GM12878 (cell line): Measurements from ENCODE around the gene TAAR9. TPM values are rescaled to one million over a fixed set of nuclear protein-coding genes. Genes with fewer than 3 reads are reported as not detected.

ENCODE experiments used
- ATAC-seq: fragments of 200-7000 bp; cut with Tn5 transposase; 3 replicates; pipeline ENCODE4 v1.9.1; 2020; ENCODE audit warnings: mild to moderate bottlenecking, moderate library complexity
- BruUV-seq: library from RNA; stranded (reverse); fragments of 400-500 nt; replicated peaks from 2 replicates; lab custom pipeline; 2021; lab: Mats Ljungman, UMichigan
- CTCF ChIA-PET: fragments of 300-600 bp; sonication (Branson Sonifier 250); formaldehyde crosslinking; extraction: SDS; loops from one replicate; lab custom pipeline; 2021; ENCODE audit warnings: inconsistent platforms; lab: Yijun Ruan, JAX
- POLR2A ChIA-PET: fragments of 350-600 bp; formaldehyde crosslinking; extraction: SDS; loops from one replicate; lab custom pipeline; 2021; ENCODE audit warnings: inconsistent platforms; lab: Charles Lee
- RAD21 ChIA-PET: fragments of 300-600 bp; sonication (Branson Sonifier 250); formaldehyde crosslinking; loops from one replicate; lab custom pipeline; 2023; ENCODE audit warnings: antibody characterized with exemption; ENCODE audit not compliant: unreplicated experiment; lab: Charles Lee
- SMC1A ChIA-PET: fragments of 300-600 bp; sonication (Branson Sonifier 250); formaldehyde crosslinking; loops from one replicate; lab custom pipeline; 2023; ENCODE audit not compliant: unreplicated experiment, uncharacterized antibody; lab: Charles Lee
- DNase-seq: peaks from one replicate; pipeline ENCODE4 v3.0.0-alpha.2; 2011; ENCODE audit warnings: low read depth, low spot score
- FAIRE-seq: peaks from 3 replicates; lab custom pipeline; 2011; peaks lifted over from hg19 to GRCh38; lab: Jason Lieb, UNC
- H2AFZ ChIP-seq: 2 replicates; pipeline ENCODE4 v1.6.0; 2011; ENCODE audit warnings: low read depth, low read length, control low read depth; ENCODE audit not compliant: control insufficient read depth
- H3K27ac ChIP-seq: 2 replicates; pipeline ENCODE4 v1.5.1; 2011; ENCODE audit warnings: control low read depth; ENCODE audit not compliant: control insufficient read depth, insufficient read depth
- H3K27me3 ChIP-seq, 2 experiments: replicated peaks in 1 of 2; 2 replicates each; pipeline versions ENCODE4 v1.6.0 to v1.6.1; 2011; ENCODE audit warnings: low read length in 1 of 2; ENCODE audit not compliant: control insufficient read depth in 2 of 2, insufficient read depth in 2 of 2
- H3K36me3 ChIP-seq, 2 experiments: 2 replicates each; pipeline ENCODE4 v1.5.1; 2011; ENCODE audit warnings: low read length in 1 of 2; ENCODE audit not compliant: control insufficient read depth in 2 of 2, insufficient read depth in 2 of 2
- H3K4me1 ChIP-seq: 2 replicates; pipeline ENCODE4 v1.6.1; 2011; ENCODE audit warnings: mild to moderate bottlenecking, low read length, moderate library complexity, mixed read lengths; ENCODE audit not compliant: control insufficient read depth, insufficient read depth
- H3K4me2 ChIP-seq: 2 replicates; pipeline ENCODE4 v1.6.0; 2011; ENCODE audit warnings: control low read depth; ENCODE audit not compliant: control insufficient read depth, insufficient read depth
- H3K4me3 ChIP-seq: fragments of 200-600 bp; sonication (generic); 2 replicates; pipeline ENCODE4 v1.5.1; 2016
- H3K79me2 ChIP-seq: 2 replicates; pipeline ENCODE4 v1.6.0; 2011; ENCODE audit warnings: low read length; ENCODE audit not compliant: control insufficient read depth, insufficient read depth
- H3K9ac ChIP-seq: 2 replicates; pipeline ENCODE4 v1.8.0; 2011; ENCODE audit warnings: low read length, control low read depth, mixed read lengths; ENCODE audit not compliant: control insufficient read depth, insufficient read depth
- H3K9me3 ChIP-seq: replicated peaks from 3 replicates; pipeline ENCODE4 v1.5.1; 2011; ENCODE audit warnings: mild to moderate bottlenecking, low read length; ENCODE audit not compliant: control insufficient read depth, insufficient read depth
- H4K20me1 ChIP-seq: 2 replicates; pipeline ENCODE4 v1.6.0; 2011; ENCODE audit not compliant: control insufficient read depth, insufficient read depth
- ETV6 ChIP-seq, 2 experiments: fragments of 450-650 bp in 1 of 2; IDR thresholded peaks in 1 of 2; conservative IDR thresholded peaks in 1 of 2; 2 replicates each; pipeline ENCODE4 v1.6.1; 2014; ENCODE audit warnings: antibody characterized with exemption in 1 of 2, borderline replicate concordance in 1 of 2, low read depth in 1 of 2, mild to moderate bottlenecking in 1 of 2, moderate library complexity in 1 of 2
- HDAC6 ChIP-seq: fragments of 200-600 bp; sonication (generic); IDR thresholded peaks from one replicate; pipeline ENCODE4 v1.8.0; 2017; ENCODE audit warnings: antibody characterized with exemption; ENCODE audit not compliant: unreplicated experiment
- IRF3 ChIP-seq: fragments of 450-650 bp; IDR thresholded peaks from 2 replicates; pipeline ENCODE4 v1.6.1; 2014; ENCODE audit warnings: mild to moderate bottlenecking
- PAX5 ChIP-seq: IDR thresholded peaks from 2 replicates; pipeline ENCODE4 v1.6.1; 2011; ENCODE audit warnings: low read depth, low read length, borderline replicate concordance
- SREBF2 ChIP-seq: IDR thresholded peaks from 2 replicates; pipeline ENCODE4 v1.6.1; 2012; ENCODE audit warnings: mild to moderate bottlenecking, low read length
- WGBS: methylation state at CpG from one replicate; pipeline ENCODE4 v1.1.6; 2016; ENCODE audit warnings: low lambda C conversion rate; ENCODE audit not compliant: insufficient replicate concordance, insufficient coverage; ENCODE audit errors: missing lambda C conversion rate; 5-methylcytosine and 5-hydroxymethylcytosine counted together
- in situ Hi-C: fragments of 300-500 bp; cut with MboI; formaldehyde crosslinking; loops from 9 replicates; pipeline ENCODE4 v1.14.3; 2018; ENCODE audit warnings: mixed read lengths
- intact Hi-C: fragments of 100-400 bp; cut with micrococcal nuclease; formaldehyde crosslinking; loops from one replicate; pipeline ENCODE4 v1.14.2; 2022; ENCODE audit not compliant: unreplicated experiment
- polyA plus RNA-seq, 11 experiments: library from polyadenylated mRNA; depleted of rRNA in 4 of 11; unstranded in 6 of 11; stranded (reverse) in 5 of 11; fragments of >200 nt; fragmentation: Nextera tagmentation in 4 of 11; fragmentation: Illumina TruSeq in 1 of 11; extraction: Ambion mirVana in 4 of 11; extraction: Trizol in 1 of 11; gene quantifications; 1 replicate in 1 of 11; 2 replicates in 10 of 11; pipeline versions ENCODE4 v1.2.1 to v1.2.3, GENCODE V29; 2011 to 2016; ENCODE audit warnings: inconsistent platforms in 2 of 11, missing spikeins in 2 of 11, low read depth in 1 of 11
- total RNA-seq, 4 experiments: library from RNA; depleted of rRNA in 3 of 4; stranded (reverse); fragments of >200 nt in 3 of 4; fragmentation: Illumina TruSeq in 1 of 4; extraction: Trizol in 1 of 4; gene quantifications; 2 replicates each; pipeline versions ENCODE4 v1.2.1 to v1.2.3, GENCODE V29; 2013 to 2021
- TF ChIP-seq, protein P1 (sequence below): fragments of 450-650 bp; formaldehyde crosslinking; IDR thresholded peaks from 2 replicates; pipeline ENCODE4 v1.4.0; 2020; ENCODE audit warnings: mild to moderate bottlenecking, moderate library complexity

Gene TAAR9
- total and polyA plus RNA-seq, 10 of the 15 experiments (the other 5 are each of a cell fraction or from before 2014, with no cell fraction given) = not detected

GRCh38 chr6:132520953-132521352 lies 17.1 kb upstream of the TAAR9 start:
- POLR2A ChIA-PET = no interaction called here
- Histone ChIP-seq H4K20me1 (no peaks in the 10 kb centered on the region), H3K4me1 (no peaks in the 10 kb centered on the region), H3K79me2 (no peaks in the 10 kb centered on the region), H3K9ac (no peak overlapping the region), H2AFZ (no peak overlapping the region), H3K9me3 (no peaks in the 10 kb centered on the region), H3K27me3 (no peaks in the 10 kb centered on the region; a peak in 1 of 4 replicates), H3K4me2 (no peak overlapping the region), H3K27ac (no peak overlapping the region), H3K36me3 (no peaks in the 10 kb centered on the region), H3K4me3 (no peak overlapping the region)
- 50% methylated on average over 2 of the region's 2 CpGs for WGBS
- ATAC-seq = no peak
- BruUV-seq = no TSS peak
- no peak for FAIRE-seq
- RAD21 ChIA-PET = no interaction called here
- CTCF ChIA-PET = interaction anchor here (2.7 kb wide), 1 partner anchor 36 kb away, joined by 8 read pairs; no protein-coding TSS in a partner anchor
- TF ChIP-seq HDAC6 (no peak), PAX5 (no peak), SREBF2 (no peak), IRF3 (no peak), ETV6 (conservative IDR thresholded peaks at IDR 0.05 in 1 of 2, IDR thresholded peaks at IDR 0.05 in 1 of 2; ENCODE audit: borderline replicate concordance in 1 of 2, low read depth in 1 of 2) (no peak)
- TF ChIP-seq, protein P1, sequence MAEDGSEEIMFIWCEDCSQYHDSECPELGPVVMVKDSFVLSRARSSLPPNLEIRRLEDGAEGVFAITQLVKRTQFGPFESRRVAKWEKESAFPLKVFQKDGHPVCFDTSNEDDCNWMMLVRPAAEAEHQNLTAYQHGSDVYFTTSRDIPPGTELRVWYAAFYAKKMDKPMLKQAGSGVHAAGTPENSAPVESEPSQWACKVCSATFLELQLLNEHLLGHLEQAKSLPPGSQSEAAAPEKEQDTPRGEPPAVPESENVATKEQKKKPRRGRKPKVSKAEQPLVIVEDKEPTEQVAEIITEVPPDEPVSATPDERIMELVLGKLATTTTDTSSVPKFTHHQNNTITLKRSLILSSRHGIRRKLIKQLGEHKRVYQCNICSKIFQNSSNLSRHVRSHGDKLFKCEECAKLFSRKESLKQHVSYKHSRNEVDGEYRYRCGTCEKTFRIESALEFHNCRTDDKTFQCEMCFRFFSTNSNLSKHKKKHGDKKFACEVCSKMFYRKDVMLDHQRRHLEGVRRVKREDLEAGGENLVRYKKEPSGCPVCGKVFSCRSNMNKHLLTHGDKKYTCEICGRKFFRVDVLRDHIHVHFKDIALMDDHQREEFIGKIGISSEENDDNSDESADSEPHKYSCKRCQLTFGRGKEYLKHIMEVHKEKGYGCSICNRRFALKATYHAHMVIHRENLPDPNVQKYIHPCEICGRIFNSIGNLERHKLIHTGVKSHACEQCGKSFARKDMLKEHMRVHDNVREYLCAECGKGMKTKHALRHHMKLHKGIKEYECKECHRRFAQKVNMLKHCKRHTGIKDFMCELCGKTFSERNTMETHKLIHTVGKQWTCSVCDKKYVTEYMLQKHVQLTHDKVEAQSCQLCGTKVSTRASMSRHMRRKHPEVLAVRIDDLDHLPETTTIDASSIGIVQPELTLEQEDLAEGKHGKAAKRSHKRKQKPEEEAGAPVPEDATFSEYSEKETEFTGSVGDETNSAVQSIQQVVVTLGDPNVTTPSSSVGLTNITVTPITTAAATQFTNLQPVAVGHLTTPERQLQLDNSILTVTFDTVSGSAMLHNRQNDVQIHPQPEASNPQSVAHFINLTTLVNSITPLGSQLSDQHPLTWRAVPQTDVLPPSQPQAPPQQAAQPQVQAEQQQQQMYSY (CRISPR knock-in tag) = no peak
- no peak for DNase-seq
- intact Hi-C loops (no loop called here), in situ Hi-C loops (loop anchor here (10.0 kb wide), 1 partner anchor 274 kb away; the partner anchor contains the start of gene SLC18B1)
- SMC1A ChIA-PET = interaction anchor here (1.5 kb wide), 1 partner anchor 11 kb away, joined by 4 read pairs; no protein-coding TSS in a partner anchor
